Neutrophil (primary cell): Measurements from ENCODE around the gene COL8A1.

Experiments
- H3K27ac ChIP-seq: fragments of 200-600 bp; sonication (generic); 2 replicates; pipeline ENCODE4 v1.5.1; 2016; ENCODE audit warnings: mild to moderate bottlenecking, moderate library complexity
- H3K27me3 ChIP-seq: fragments of 200-600 bp; sonication (generic); 2 replicates; pipeline ENCODE4 v1.6.0; 2016; ENCODE audit warnings: mild to moderate bottlenecking
- H3K36me3 ChIP-seq: fragments of 200-600 bp; sonication (generic); 2 replicates; pipeline ENCODE4 v1.5.1; 2017
- H3K4me1 ChIP-seq, 2 experiments: fragments of 200-600 bp in 1 of 2; sonication (generic) in 1 of 2; 1 replicate in 1 of 2; 2 replicates in 1 of 2; pipeline versions ENCODE4 v1.5.1 to v1.6.1; 2013 to 2016; ENCODE audit warnings: low read depth in 1 of 2, low read length in 1 of 2, mild to moderate bottlenecking in 1 of 2, moderate library complexity in 1 of 2; ENCODE audit not compliant: control insufficient read depth in 1 of 2, insufficient read depth in 1 of 2
- H3K4me3 ChIP-seq, 2 experiments: fragments of 200-600 bp in 1 of 2; sonication (generic) in 1 of 2; 1 replicate in 1 of 2; 2 replicates in 1 of 2; pipeline ENCODE4 v1.5.1; 2013 to 2016; ENCODE audit warnings: low read depth in 1 of 2, low read length in 1 of 2, mild to moderate bottlenecking in 1 of 2, moderate library complexity in 1 of 2
- H3K9me3 ChIP-seq: fragments of 200-600 bp; sonication (generic); 2 replicates; pipeline ENCODE4 v1.5.1; 2016
- CTCF ChIP-seq: fragments of 200-600 bp; sonication (generic); IDR thresholded peaks from 2 replicates; pipeline ENCODE4 v1.5.1; 2016; ENCODE audit warnings: antibody characterized with exemption

Gene COL8A1

DNA sequence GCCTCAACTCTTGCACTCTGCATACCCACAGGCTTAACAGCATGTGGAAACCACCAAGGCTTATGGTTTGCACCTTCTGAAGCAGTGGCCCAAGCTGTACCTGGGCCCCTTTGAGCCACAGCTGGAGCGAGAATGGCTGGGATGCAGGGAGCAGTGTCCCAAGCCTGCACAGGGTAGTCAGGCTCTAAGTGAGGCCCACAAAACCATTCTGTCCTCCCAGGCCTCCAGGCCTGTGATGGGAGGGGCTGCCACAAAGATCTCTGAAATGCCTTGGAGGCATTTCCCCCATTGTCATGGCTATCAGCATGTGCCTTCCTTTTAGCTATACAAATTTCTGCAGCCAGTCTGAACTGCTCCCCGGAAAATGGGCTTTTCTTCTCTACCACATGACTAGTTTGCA is 166.8 kb downstream of the COL8A1 start:
- no peaks in the 10 kb centered on the region for H3K9me3 ChIP-seq
- no peaks in the 10 kb centered on the region for H3K36me3 ChIP-seq
- no peak overlapping the region for H3K4me3 ChIP-seq
- H3K27me3 ChIP-seq = no peaks in the 10 kb centered on the region
- H3K27ac ChIP-seq = no peak overlapping the region
- H3K4me1 ChIP-seq = no peaks in the 10 kb centered on the region
- no peak for TF ChIP-seq CTCF

- peak; percentile 43 for TF ChIP-seq CTCF
- no peaks in the 10 kb centered on the region for H3K9me3 ChIP-seq
- H3K4me3 ChIP-seq = no peak overlapping the region
- H3K27ac ChIP-seq = no peak overlapping the region
- H3K27me3 ChIP-seq = no peaks in the 10 kb centered on the region
- H3K4me1 ChIP-seq = no peaks in the 10 kb centered on the region
- H3K36me3 ChIP-seq = no peaks in the 10 kb centered on the region
Observed at GRCh38 chr3:99808163-99808794, 169.9 kb downstream of the COL8A1 start.

DNA sequence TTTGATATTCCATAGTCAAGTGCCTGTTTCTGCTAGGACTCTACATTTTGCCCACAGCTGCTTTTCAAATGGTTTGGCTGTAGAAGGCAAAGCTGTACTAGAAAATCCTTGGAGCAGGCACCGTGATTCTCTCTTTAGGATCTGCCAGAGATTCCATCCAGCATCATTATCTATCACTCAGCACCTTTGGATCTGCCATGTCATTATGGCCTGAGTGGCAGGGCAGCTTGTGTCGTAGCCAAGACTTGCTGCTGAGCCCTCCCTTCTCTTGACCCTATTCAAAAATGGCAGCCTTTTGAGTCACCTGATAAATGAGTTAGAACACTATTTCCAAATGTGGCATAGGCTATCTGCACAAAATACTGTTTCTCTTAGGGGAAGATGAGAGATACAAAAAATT is 171.2 kb downstream of the COL8A1 start:
- Histone ChIP-seq H3K4me3 (no peak overlapping the region), H3K36me3 (no peaks in the 10 kb centered on the region), H3K27me3 (no peaks in the 10 kb centered on the region), H3K27ac (no peak overlapping the region), H3K9me3 (no peaks in the 10 kb centered on the region), H3K4me1 (no peaks in the 10 kb centered on the region)
- no peak for TF ChIP-seq CTCF

DNA sequence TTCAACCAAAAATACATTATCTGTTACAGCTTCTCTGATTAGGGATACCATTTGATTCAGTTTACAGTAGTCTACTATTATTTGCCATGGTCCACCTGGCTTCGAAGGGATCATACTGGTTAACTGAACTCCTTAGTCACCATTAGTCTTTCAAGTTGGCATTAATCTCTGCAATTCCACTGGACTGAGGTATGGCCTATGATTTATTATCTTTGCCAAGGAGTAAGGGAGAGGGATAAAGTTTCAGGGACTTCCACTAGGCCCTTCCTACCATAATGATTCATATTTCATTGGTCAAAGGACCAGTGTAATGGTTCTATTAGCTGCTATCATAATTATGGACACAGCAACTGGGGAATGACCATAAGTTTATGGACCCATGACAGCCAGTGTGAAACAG is 172.0 kb downstream of the COL8A1 start:
- H3K36me3 ChIP-seq = no peaks in the 10 kb centered on the region
- H3K27me3 ChIP-seq = no peaks in the 10 kb centered on the region
- H3K4me1 ChIP-seq = no peaks in the 10 kb centered on the region
- no peak overlapping the region for H3K27ac ChIP-seq
- H3K4me3 ChIP-seq = no peak overlapping the region
- TF ChIP-seq CTCF = no peak
- H3K9me3 ChIP-seq = no peaks in the 10 kb centered on the region

GRCh38 chr3:99817047-99817436 is 178.6 kb downstream of the COL8A1 start:
- Histone ChIP-seq H3K4me3 (peak overlapping the region; percentile 56 to 70), H3K27me3 (no peaks in the 10 kb centered on the region), H3K27ac (peak overlapping the region; percentile 69), H3K4me1 (peaks cover 14 to 15% of the 10 kb centered on the region in 2 experiments), H3K9me3 (no peaks in the 10 kb centered on the region), H3K36me3 (no peaks in the 10 kb centered on the region)
- TF ChIP-seq CTCF = no peak
